Astrocyte (in vitro differentiated cells and primary cell): ENCODE data around the gene COP1. TPM values are rescaled to one million over a fixed set of nuclear protein-coding genes. Genes with fewer than 3 reads are reported as not detected.
A peak's percentile ranks its signal among the peaks of the same experiment; 100 is the strongest.
"Not testable (repeated sequence)": the region's sequence is repeated elsewhere in the genome, so short reads cannot be mapped to it uniquely, and the experiment has no call there.

Experiments used
- DNase-seq: peaks from one replicate; pipeline ENCODE4 v3.0.0-alpha.2; 2010; ENCODE audit warnings: low read depth
- FAIRE-seq: peaks from 2 replicates; lab custom pipeline; 2011; peaks lifted over from hg19 to GRCh38; lab: Jason Lieb, UNC
- H2AFZ ChIP-seq: 2 replicates; pipeline ENCODE4 v1.6.0; 2012; ENCODE audit warnings: low read depth, low read length, inconsistent platforms
- H3K27ac ChIP-seq: 2 replicates; pipeline ENCODE4 v1.5.1; 2011; ENCODE audit warnings: low read depth, low read length, inconsistent platforms
- H3K27me3 ChIP-seq: 2 replicates; pipeline ENCODE4 v1.6.0; 2011; ENCODE audit warnings: low read length, inconsistent platforms; ENCODE audit not compliant: insufficient read depth
- H3K36me3 ChIP-seq: 2 replicates; pipeline ENCODE4 v1.5.1; 2011; ENCODE audit warnings: low read length, inconsistent platforms; ENCODE audit not compliant: insufficient read depth
- H3K4me1 ChIP-seq: 2 replicates; pipeline ENCODE4 v1.5.1; 2011; ENCODE audit warnings: low read length, inconsistent platforms; ENCODE audit not compliant: insufficient read depth
- H3K4me2 ChIP-seq: 2 replicates; pipeline ENCODE4 v1.6.0; 2012; ENCODE audit warnings: low read length, inconsistent platforms
- H3K4me3 ChIP-seq: 2 replicates; pipeline ENCODE4 v1.5.1; 2011; ENCODE audit warnings: low read depth, mild to moderate bottlenecking, low read length, inconsistent platforms; ENCODE audit not compliant: insufficient read depth
- H3K79me2 ChIP-seq: 2 replicates; pipeline ENCODE4 v1.6.0; 2012; ENCODE audit warnings: mild to moderate bottlenecking, low read length, inconsistent platforms; ENCODE audit not compliant: insufficient read depth
- H3K9ac ChIP-seq: 2 replicates; pipeline ENCODE4 v1.6.0; 2012; ENCODE audit warnings: mild to moderate bottlenecking, low read length, inconsistent platforms
- H3K9me3 ChIP-seq: 2 replicates; pipeline ENCODE4 v1.5.1; 2012; ENCODE audit warnings: low read depth, mild to moderate bottlenecking, low read length, inconsistent platforms; ENCODE audit not compliant: insufficient read depth
- H4K20me1 ChIP-seq: 2 replicates; pipeline ENCODE4 v1.6.0; 2012; ENCODE audit warnings: low read length, inconsistent platforms; ENCODE audit not compliant: insufficient read depth
- H3K27ac Mint-ChIP-seq: one replicate; pipeline ENCODE4 v1.8.0; 2021; ENCODE audit warnings: mild to moderate bottlenecking, mixed read lengths; ENCODE audit not compliant: unreplicated experiment
- H3K27me3 Mint-ChIP-seq: one replicate; pipeline ENCODE4 v1.8.0; 2021; ENCODE audit warnings: low read depth, mixed read lengths; ENCODE audit not compliant: unreplicated experiment
- H3K36me3 Mint-ChIP-seq: one replicate; pipeline ENCODE4 v1.8.0; 2021; ENCODE audit warnings: low read depth, mixed read lengths; ENCODE audit not compliant: unreplicated experiment
- H3K4me1 Mint-ChIP-seq: one replicate; pipeline ENCODE4 v1.8.0; 2021; ENCODE audit warnings: low read depth, mixed read lengths; ENCODE audit not compliant: unreplicated experiment
- H3K4me3 Mint-ChIP-seq: one replicate; pipeline ENCODE4 v1.8.0; 2021; ENCODE audit warnings: mild to moderate bottlenecking, moderate library complexity, mixed read lengths; ENCODE audit not compliant: unreplicated experiment
- H3K9me3 Mint-ChIP-seq: one replicate; pipeline ENCODE4 v1.8.0; 2021; ENCODE audit warnings: mild to moderate bottlenecking, mixed read lengths; ENCODE audit not compliant: unreplicated experiment
- EZH2 ChIP-seq: IDR thresholded peaks from 2 replicates; pipeline ENCODE4 v1.6.1; 2012; ENCODE audit warnings: mild to moderate bottlenecking, low read length, inconsistent platforms; ENCODE audit not compliant: insufficient read depth
- total RNA-seq: library from RNA; stranded (reverse); gene quantifications from 2 replicates; pipeline ENCODE4 v1.2.1, GENCODE V29; 2021
- TF ChIP-seq, protein P1 (sequence below): IDR thresholded peaks from 2 replicates; pipeline ENCODE4 v1.5.1; 2011; ENCODE audit warnings: low read depth, mild to moderate bottlenecking, inconsistent platforms, low read length, moderate library complexity; ENCODE audit not compliant: insufficient read depth

COP1 gene
- total RNA-seq, 1 donor from 2014 or later: 45.9 TPM

DNA sequence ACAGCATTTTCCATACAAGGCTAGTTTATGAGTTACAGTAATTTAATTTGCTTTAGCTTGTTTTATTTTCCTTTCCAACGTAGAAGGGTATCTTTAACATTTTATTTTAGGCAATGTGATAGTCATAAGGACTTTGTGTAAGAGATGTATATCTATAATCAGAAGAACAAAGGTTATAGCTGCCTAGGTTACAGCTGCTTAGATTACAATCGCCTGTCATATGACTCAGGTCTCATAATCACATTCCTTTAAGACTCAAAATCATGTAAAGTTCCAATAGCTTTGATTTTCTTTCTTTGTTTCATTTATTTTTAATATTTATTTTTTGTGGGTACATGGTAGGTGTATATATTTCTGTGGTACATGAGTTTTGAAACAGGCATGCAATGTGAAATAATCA, 37.8 kb upstream of the COP1 start:
- Histone ChIP-seq H3K79me2 (no peaks in the 10 kb centered on the region), H3K4me1 (no peaks in the 10 kb centered on the region), H2AFZ (no peak overlapping the region), H4K20me1 (no peaks in the 10 kb centered on the region), H3K9me3 (no peaks in the 10 kb centered on the region), H3K27ac (no peak overlapping the region), H3K9ac (no peak overlapping the region), H3K4me3 (no peak overlapping the region), H3K4me2 (no peak overlapping the region), H3K36me3 (no peaks in the 10 kb centered on the region), H3K27me3 (no peaks in the 10 kb centered on the region)
- FAIRE-seq (no peak), DNase-seq (no peak)
- no peak overlapping the region for H3K27ac Mint-ChIP-seq
- peaks cover 2% of the 10 kb centered on the region for H3K27me3 Mint-ChIP-seq
- no peak overlapping the region for H3K4me3 Mint-ChIP-seq
- H3K36me3 Mint-ChIP-seq: no peaks in the 10 kb centered on the region
- H3K4me1 Mint-ChIP-seq: peaks cover 19% of the 10 kb centered on the region
- TF ChIP-seq, protein P1, sequence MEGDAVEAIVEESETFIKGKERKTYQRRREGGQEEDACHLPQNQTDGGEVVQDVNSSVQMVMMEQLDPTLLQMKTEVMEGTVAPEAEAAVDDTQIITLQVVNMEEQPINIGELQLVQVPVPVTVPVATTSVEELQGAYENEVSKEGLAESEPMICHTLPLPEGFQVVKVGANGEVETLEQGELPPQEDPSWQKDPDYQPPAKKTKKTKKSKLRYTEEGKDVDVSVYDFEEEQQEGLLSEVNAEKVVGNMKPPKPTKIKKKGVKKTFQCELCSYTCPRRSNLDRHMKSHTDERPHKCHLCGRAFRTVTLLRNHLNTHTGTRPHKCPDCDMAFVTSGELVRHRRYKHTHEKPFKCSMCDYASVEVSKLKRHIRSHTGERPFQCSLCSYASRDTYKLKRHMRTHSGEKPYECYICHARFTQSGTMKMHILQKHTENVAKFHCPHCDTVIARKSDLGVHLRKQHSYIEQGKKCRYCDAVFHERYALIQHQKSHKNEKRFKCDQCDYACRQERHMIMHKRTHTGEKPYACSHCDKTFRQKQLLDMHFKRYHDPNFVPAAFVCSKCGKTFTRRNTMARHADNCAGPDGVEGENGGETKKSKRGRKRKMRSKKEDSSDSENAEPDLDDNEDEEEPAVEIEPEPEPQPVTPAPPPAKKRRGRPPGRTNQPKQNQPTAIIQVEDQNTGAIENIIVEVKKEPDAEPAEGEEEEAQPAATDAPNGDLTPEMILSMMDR: no peak
- TF ChIP-seq EZH2: no peak
- no peaks in the 10 kb centered on the region for H3K9me3 Mint-ChIP-seq

DNA sequence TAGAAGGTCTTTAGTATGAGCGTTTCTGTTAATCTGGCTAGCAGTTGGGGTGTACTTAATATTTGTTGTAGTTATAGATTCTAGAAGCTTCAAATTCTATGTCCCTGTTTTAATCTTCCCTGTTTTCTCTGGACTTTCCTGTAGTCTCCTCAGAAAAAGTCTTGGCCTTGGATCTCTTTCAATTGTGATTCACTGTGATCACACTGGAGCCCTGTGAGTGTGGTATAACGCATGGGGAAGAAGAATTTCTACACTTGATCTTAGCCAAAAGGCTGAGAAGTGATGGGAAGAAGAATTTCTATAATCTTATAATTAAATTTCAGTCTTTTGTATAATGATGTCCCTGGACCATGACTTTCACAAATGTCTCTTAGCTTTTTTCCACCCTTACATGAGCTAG, 36.7 kb upstream of the COP1 start:
- Mint-ChIP-seq H3K27ac (peak overlapping the region; percentile 60), H3K9me3 (no peaks in the 10 kb centered on the region), H3K27me3 (peaks cover 2% of the 10 kb centered on the region), H3K4me1 (peaks cover 19% of the 10 kb centered on the region), H3K36me3 (no peaks in the 10 kb centered on the region), H3K4me3 (peak overlapping the region; percentile 78)
- no peak overlapping the region for H3K9ac ChIP-seq
- no peaks in the 10 kb centered on the region for H3K36me3 ChIP-seq
- no peaks in the 10 kb centered on the region for H4K20me1 ChIP-seq
- FAIRE-seq (no peak), DNase-seq (no peak)
- no peaks in the 10 kb centered on the region for H3K9me3 ChIP-seq
- H2AFZ ChIP-seq: no peak overlapping the region
- H3K27ac ChIP-seq: no peak overlapping the region
- no peak overlapping the region for H3K4me2 ChIP-seq
- no peaks in the 10 kb centered on the region for H3K4me1 ChIP-seq
- no peaks in the 10 kb centered on the region for H3K79me2 ChIP-seq
- no peak overlapping the region for H3K4me3 ChIP-seq
- no peaks in the 10 kb centered on the region for H3K27me3 ChIP-seq
- TF ChIP-seq, protein P1: no peak
- TF ChIP-seq EZH2: no peak

DNA sequence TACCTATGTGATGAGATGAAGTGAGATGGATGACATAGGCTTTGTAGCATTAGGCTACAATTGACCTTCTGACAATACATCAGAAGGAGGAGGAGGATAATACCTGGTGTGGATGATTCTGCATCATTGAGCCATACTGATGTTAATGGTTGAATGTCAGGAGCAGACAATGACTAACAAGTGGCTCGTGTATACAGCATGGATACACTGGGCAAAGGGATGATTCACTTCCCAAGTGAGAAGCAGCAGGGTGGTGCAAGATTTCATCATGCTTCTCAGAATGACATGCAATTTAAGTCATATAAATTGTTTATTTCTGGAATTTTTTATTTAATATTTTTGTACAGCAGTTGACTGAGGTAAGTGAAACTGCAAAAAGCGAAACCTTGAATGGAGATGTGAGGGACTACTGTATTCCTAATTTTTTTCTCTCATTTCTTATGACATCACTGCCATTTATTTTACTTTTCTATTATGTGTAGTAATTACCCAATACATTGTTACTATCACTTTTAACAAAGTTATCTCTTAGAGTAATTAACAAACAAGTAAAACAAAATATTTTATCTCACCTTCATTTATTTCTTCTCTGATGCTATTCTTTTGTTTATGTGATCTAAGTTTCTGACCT, 34.4 kb upstream of the COP1 start:
- no peaks in the 10 kb centered on the region for H3K9me3 ChIP-seq
- no peak overlapping the region for H2AFZ ChIP-seq
- no peak overlapping the region for H3K4me3 ChIP-seq
- Mint-ChIP-seq H3K9me3 (no peaks in the 10 kb centered on the region), H3K4me1 (peaks cover 19% of the 10 kb centered on the region), H3K27me3 (peaks cover 2% of the 10 kb centered on the region), H3K4me3 (peak overlapping the region; percentile 78), H3K27ac (peak overlapping the region; percentile 92), H3K36me3 (no peaks in the 10 kb centered on the region)
- no peaks in the 10 kb centered on the region for H3K79me2 ChIP-seq
- no peaks in the 10 kb centered on the region for H3K36me3 ChIP-seq
- H4K20me1 ChIP-seq: no peaks in the 10 kb centered on the region
- no peak overlapping the region for H3K27ac ChIP-seq
- H3K4me2 ChIP-seq: no peak overlapping the region
- no peaks in the 10 kb centered on the region for H3K27me3 ChIP-seq
- FAIRE-seq: peak; percentile 68
- H3K9ac ChIP-seq: no peak overlapping the region
- TF ChIP-seq, protein P1: no peak
- TF ChIP-seq EZH2: no peak
- peak; percentile 3 for DNase-seq
- no peaks in the 10 kb centered on the region for H3K4me1 ChIP-seq

DNA sequence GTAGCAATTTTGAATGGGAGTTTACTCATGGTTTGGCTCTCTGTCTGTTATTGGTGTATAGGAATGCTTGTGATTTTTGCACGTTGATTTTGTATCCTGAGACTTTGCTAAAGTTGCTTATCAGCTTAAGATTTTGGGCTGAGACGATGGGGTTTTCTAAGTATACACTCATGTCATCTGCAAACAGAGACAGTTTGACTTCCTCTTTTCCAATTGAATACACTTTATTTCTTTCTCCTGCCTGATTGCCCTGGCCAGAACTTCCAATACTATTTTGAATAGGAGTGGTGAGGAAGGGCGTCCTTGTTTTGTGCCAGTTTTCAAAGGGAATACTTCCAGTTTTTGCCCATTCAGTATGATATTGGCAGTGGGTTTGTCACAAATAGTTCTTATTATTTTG, 26.6 kb upstream of the COP1 start:
- not testable (repeated sequence) for H3K4me1 Mint-ChIP-seq

More for the DNA sequence above, 26.6 kb upstream of the COP1 start:
- not testable (repeated sequence) for H3K4me2 ChIP-seq, H4K20me1 ChIP-seq, H3K9me3 ChIP-seq, DNase-seq, H3K79me2 ChIP-seq, H3K4me1 ChIP-seq, H3K27ac ChIP-seq, H3K36me3 Mint-ChIP-seq, H3K4me3 Mint-ChIP-seq, H3K36me3 ChIP-seq, H3K27me3 Mint-ChIP-seq, H3K4me3 ChIP-seq, H3K27ac Mint-ChIP-seq, H2AFZ ChIP-seq, H3K9ac ChIP-seq, FAIRE-seq, H3K9me3 Mint-ChIP-seq, H3K27me3 ChIP-seq
